Activated CD4-positive, CD25-positive, alpha-beta regulatory T cell treated with anti-CD3 and anti-CD28 coated beads, Interleukin-2, amount 50 U/mL, for 72 hours (primary cell): Measurements from ENCODE around the gene ZNF311.
"Not testable (repeated sequence)": the region's sequence is repeated elsewhere in the genome, so short reads cannot be mapped to it uniquely, and the experiment has no call there.

Experiments used
- DNase-seq: peaks from one replicate; pipeline ENCODE4 v3.0.0; 2021

ZNF311 gene

DNA sequence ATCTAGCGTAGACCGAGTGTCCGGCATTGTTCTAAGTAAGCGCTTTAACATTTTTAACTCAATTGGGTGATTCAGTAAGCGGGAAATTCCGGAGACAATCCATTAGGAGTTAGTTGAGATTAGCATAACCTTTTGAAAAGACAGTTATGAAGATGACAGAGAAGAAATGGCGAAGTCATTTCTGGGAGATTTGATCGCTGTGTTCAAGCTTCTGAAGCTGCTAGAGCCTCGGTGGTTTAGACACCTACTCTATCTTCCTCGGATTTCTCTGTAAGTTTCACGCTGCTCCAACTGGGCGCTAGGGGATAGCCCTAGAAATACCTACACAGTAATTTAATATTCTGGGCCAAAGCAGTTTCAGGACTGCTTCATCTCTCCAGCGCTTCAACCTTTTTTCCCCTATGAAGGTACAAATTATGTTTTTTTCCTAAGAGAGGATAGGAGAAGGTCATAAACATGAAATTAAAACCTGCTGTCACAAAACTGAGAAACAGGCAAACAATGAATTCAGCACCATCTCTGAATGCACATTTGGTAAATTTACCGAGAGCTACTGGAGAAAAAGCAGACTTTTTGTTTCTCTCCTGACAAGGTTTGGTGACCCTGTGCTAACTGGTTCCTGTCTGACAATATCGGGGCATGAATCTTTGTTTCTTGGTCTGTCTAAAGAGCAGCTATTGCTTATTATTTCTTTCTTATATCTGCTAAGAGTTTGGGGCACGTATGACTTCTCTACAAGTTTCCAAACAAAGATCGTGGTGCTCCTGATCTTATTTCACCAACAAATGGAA lies 22.4 kb downstream of the ZNF311 start:
- no peak for DNase-seq

DNA sequence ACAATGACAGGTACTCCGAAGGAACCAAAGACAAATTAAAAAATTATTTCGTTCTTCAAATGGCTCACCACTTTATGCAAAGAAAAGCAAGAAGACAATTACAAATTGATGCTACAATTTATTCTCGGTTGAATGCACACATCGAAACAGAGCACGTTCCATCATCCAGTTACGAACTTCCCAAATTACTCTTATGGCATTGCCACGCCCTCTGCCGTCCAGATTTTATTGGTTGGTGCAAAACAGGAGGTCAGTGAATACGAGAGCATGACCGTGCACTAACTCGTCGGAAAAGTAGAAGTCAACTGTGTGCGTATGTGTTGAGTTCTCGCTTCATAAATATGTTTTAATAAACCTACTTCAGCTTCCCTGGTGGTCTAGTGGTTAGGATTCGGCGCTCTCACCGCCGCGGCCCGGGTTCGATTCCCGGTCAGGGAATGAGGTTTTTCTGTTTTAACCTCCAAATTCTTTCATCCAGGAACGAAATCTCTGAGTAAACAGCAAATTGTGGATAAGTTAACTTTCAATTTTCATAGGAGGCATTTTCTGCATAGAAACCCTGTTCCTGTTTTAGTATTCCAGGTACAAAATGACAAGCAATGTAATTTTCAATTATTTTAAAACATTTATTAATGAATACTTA lies 23.2 kb downstream of the ZNF311 start:
- DNase-seq = peak; percentile 76

DNA sequence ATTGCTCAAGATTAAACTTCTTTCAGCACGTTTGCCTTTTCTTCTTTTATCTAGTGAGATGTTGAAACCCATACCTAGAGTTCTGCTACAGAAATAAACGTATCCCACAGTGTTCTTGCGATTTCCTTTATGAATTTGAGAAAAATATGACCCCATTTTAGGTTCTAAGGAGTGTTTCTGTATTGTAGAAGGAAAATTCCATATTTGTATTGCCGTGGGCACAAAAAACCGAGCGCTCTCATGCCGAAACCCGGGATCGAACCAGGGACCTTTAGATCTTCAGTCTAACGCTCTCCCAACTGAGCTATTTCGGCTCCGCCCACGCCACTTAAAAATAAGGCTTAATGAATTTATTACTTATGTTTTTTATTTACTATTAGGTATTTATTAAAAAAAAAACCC lies 23.7 kb downstream of the ZNF311 start:
- DNase-seq = peak; percentile 80

DNA sequence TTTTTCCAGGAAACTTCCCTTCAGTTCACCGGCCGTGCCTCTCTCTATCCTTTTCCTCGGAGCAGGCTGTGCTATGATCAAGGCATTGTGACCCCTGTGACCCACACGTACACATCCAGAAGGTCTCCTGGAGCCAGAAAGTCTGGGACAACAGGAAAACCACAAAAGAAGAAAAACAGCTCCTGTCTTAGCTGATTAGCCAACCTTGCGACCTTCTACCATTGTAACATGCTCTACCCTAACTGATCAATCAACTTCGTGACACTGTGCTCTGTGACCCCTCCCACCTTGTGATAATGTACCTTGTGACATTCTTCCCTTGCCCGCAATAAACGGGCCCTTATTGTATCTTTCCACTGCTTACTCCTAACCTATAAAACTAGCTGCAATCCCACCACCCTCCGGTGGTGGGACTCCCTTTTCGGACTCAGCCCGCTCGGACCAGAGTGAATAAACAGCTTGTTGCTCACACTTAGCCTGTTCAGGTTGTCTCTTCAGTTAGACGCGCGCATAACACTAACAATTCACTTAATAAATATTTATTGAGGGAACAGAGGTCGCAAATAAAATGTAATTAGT lies 24.2 kb downstream of the ZNF311 start:
- peak; percentile 41 for DNase-seq

DNA sequence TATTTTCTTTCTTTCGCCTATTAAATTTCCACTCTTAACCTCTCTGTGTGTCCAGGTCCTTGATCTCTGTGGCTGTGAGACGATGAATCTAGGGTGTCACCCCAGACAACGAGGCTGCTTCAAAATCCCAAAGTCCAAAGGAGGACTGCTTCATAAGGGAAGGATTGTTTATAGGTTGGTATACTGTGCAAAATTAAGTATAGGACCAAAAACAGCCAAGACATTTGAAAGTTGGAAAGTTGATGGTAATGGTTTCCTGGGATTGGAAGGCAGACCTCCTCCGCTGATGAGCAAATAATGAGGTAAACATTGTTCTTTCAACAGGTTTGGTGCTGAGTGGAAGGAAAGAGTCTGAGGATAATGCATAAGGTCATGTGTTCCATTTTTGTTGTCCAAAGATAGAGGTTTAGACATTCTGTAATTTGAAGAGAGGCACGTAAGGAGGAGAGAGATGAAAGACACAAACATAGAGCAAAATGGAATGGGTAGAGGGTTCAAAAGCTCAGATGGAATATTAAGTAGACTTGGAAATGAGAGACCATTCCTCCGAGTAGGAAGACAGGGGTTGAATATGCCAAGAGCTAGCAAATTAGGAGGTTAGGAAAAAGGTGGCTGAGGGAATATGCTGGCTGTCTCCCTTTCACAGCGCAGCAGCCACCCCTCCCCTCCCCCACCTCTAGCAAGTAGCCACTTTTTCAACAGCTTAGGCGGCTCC lies 24.8 kb downstream of the ZNF311 start:
- no peak for DNase-seq

DNA sequence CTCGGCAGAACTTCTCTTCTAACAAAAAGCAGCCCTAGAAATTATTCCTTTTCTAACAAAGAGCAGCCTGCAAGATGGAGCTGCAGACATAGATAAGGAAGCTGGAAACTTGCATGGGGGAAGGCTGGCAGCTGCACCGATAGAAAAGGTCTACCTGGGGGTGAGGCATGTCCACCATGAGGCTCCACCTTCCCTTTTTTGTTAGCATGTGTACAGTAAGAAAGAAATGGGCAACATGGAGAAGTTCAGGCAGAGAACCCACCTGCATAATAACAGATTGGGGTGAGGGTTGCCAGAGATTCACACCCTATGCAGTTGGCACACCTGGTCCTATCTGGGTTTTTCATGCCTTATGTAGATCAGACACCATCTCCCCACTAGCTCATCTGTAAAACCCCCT lies 25.4 kb downstream of the ZNF311 start:
- DNase-seq = no peak

DNA sequence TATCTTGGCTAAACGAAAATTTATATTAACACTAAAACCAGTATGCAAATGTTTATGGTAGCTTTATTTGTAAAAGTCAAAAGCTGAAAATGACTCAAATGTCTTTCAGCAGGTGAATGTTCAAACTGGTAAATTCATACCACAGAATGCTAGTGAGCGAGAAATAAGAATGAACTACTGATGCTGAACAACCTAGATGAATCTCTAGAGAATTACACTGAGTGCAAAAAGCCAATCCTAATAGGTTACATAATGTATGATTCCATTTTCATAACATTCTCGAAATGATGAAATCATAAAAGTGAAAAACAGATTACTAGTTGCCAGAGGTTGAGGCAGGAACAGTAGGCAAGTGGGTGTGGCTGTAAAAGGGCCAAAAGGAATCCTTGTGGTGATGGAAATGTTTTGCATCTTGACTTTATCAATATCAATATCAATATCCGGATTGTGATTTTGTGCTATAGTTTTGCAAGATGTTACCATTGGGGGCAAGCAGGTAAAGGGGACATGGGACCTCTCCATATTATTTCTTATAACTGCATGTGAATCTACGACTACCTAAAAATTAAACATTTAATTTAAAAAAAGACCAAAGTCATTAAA lies 26.1 kb downstream of the ZNF311 start:
- DNase-seq = no peak

DNA sequence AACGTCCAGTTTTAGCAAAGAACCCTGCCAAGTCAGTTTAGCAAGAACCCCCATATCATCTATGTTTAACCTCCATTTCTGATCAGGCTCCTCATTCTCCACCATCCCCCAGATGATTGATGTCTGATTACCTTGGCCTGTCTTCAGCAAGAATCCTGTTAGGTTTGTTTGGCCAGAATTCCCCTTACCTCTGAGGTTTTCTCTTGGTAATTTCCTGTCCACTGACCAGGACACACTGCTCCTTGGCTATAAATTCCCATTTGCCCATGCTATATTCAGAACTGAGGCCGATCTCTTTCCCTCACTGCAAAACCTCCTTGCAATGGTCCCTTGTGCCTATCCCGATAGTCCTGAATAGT lies 27.0 kb downstream of the ZNF311 start:
- no peak for DNase-seq

DNA sequence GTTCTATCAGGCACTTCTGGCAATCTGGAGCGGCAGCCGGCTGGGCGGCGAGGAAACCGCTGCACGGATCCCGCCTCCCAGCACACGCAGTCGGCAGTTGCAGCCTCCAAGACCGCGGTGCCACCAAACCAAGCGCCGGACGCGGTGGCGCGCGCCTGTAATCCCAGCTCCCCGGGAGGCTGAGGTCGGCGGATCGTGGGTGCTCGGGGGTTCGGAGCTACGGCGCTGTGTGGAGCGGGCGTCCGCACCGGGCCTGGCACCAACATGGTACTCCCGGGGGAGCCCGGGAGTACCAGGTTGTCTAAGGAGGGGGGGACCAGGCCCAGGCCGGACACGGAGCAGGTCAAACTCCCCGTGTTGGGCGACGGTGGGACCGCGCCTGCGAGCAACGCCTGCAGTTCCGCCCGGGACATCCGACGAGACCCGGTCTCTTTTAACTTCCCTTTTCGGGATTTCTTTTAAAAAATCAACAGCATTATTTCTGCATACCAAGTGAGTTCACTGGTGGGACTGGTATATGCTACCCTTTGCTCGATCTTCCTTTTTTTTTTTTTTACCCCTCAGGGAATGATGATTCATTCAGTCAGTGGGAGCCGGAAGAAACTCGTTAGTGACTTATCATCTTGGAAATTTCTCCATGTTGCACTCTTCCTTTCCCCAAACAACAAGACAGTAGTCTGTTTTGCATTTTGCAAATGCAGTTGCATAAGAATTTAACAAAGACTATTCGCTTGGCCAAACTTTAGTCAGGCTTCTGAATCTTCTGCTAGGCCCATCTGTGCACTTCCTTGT lies 27.6 kb downstream of the ZNF311 start:
- DNase-seq = no peak

DNA sequence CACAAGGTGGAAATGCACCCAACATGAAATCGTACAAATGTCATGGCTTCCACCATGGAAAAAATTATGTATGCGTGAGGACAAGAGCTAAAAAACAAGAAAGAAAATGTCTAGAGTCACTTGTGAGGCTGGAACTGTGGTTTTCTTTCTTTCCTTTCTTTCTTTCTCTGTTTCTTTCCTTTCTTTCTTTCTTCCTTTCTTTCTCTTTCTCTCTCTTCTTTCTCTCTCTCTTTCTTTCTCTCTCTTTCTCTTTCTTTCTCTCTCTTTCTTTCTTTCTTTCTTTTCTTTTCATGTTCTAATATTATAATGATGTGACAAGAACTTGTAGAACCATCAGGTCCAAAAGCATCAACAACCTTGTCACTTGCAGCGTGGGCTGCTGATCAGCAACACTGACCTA lies 28.4 kb downstream of the ZNF311 start:
- no peak for DNase-seq

DNA sequence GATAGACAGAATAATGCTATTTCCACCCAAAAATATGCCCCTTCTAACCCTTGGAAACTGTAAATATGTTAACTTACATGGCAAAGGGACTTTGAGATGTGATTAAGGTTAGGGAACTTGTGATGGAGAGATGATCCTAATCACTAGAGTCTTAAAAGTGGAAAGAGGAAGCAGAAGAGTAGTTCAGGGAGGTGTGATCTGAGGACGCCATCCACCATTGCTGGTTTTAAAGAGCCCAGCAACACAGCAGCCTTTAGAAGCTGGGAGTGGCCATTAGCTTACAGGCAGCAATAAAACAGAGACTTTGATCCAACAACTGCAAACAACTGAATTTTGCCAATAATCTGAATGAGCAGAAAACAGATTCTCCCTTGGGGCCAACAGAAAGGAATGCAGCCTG lies 30.6 kb downstream of the ZNF311 start:
- DNase-seq = no peak

DNA sequence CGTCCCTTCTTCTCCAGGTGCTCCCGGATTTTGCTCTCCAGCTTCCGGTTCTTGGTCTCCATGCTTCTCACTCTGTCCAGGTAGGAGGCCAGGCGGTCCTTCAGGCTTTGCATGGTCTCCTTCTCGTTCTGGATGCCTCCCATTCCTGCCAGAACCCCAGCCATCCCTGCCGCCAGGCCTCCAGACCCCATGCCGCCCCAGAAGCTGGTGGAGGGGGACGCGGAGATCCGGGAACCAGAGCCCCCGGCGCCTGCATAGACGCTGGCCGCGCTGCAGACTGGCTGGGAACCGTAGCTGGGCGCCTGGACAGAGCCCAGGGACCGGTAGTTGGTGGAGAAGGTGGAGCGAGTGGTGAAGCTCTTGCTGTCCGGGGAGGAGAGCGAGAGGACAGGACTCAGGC lies 35.1 kb downstream of the ZNF311 start:
- DNase-seq = not testable (repeated sequence)

DNA sequence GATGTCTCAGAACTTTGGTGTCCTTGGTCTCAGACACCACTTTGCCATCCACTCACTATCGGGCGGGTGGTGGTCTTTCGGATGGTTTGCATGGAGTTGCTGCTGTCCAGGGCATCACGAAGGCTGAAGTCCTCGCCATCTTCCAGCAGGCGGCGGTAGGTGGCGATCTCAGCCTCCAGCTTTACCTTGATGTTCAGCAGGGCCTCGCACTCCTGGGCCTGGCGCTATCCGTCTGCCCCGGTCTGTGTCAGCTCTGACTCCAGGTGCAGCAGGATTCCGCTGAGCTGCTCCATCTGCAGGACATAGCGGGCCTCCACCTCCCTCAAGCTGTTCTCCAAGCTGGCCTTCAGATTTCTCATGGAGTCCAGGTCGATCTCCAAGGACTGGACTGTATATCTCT lies 36.0 kb downstream of the ZNF311 start:
- DNase-seq = no peak

DNA sequence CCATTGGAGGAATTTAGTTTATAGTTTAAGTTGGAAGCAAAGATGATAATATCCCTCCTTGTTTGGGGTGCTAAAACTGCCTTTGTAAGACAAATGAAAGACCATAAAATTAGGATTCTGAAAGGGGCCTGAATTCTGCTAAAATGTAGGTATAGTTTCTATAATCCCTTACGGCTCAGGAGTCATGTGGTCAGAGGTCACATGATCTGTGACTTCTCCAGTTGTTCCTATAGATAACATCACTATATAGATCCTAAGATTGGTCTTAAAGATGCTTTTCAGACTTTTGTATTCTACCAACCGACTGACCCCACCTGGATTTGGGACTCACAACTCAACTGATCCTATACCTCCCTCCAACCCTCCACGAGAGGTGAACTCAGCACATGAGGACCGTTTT lies 36.6 kb downstream of the ZNF311 start:
- DNase-seq = no peak

DNA sequence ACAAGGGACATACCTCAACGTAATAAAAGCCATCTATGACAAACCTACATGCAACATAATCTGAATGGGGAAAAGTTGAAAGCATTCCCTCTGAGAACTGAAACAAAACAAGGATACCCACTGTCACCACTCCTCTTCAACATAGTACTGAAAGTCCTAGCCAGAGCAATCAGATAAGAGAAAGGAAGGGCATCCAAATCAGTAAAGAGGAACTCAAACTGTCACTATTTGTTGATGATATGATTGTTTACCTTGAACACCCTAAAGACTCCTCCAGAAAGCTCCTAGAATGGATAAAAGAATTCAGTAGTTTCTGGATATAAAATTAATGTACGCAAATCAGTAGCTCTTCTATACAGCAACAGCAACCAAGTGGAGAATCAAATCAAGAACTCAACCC lies 39.4 kb downstream of the ZNF311 start:
- no peak for DNase-seq

DNA sequence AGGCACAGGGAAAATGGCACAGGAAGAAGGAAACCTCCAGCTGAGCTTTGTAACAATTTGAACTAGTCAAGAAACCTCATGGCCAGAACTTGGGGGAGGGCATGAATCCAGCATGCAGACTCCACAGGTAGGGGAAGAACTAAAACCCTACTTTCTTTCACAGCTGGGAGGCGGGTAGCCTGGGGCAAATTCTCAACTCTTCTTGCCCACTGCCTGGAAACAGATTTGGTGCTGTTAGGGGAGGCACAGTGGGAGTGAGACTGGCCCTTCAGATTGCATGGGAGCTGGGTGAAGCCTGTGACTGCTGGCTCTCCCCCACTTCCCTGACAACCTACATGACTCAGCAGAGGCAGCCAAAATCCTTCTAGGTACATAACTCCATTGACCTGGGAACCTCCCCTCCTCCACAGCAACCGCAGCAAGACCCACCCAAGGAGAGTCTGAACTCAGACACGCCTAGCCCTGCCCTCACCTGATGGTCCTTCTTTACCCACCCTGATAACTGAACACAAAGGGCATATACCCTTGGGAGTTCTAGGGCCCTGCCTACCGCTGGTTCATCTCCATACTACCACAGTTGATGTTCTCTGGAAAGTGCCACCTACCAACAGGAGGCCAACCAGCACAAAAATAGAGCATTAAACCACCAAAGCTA lies 44.1 kb downstream of the ZNF311 start:
- no peak for DNase-seq

DNA sequence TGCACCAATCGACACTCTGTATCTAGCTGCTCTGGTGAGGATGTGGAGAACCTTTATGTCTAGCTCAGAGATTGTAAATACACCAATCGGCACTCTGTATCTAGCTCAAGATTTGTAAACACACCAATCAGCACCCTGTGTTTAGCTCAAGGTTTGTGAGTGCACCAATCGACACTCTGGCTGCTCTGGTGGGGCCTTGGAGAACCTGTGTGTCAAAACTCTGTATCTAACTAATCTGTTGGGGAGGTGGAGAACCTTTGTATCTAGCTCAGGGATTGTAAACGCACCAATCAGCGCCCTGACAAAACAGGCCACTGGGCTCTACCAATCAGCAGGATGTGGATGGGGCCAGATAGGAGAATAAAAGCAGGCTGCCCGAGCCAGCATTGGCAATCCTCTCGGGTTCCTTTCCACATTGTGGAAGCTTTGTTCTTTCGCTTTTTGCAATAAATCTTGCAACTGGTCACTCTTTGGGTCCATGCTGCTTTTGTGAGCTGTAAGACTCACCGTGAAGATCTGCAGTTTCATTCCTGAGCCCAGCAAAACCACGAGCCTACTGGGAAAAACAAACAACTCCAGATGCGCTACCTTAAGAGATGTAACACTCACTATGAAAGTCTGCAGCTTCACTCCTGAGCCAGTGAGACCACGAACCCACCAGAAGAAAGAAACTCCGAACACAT lies 46.4 kb downstream of the ZNF311 start:
- not testable (repeated sequence) for DNase-seq

DNA sequence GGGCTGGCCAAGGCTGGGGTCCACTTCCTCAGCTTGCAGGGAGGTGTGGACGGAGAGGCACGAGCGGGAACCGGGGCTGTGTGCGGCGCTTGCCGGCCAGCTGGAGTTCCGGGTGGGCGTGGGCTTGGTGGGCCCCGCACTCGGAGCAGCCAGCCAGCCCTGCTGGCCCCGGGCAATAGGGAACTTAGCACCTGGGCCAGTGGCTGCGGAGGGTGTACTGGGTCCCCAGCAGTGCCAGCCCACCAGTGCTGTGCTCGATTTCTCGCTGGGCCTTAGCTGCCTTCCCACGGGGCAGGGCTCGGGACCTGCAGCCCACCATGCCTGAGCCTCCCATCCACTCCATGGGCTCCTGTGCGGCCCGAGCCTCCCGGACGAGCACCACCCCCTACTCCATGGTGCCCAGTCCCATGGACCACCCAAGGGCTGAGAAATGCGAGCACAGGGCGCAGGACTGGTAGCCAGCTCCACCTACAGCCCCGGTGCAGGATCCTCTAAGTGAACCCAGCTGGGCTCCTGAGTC lies 47.3 kb downstream of the ZNF311 start:
- not testable (repeated sequence) for DNase-seq

DNA sequence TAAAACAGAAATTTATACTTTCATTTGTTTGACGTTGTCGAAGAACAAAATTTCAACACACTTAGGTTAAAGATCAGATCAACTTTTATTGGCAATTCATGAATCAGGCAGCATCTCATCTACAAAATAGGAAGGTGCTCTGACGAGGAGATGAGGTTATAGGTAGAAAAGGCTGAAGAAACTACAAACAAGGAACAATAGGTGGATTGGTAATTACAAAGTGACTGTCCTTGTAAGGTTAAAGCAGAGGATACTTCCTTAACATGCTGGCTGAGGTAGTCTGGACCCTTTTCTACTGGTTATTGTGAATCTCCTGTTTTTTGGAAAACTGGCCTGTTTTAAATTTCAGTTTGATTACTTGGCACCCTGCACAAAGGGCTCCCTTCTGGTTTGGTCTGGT lies 48.8 kb downstream of the ZNF311 start:
- DNase-seq = no peak

DNA sequence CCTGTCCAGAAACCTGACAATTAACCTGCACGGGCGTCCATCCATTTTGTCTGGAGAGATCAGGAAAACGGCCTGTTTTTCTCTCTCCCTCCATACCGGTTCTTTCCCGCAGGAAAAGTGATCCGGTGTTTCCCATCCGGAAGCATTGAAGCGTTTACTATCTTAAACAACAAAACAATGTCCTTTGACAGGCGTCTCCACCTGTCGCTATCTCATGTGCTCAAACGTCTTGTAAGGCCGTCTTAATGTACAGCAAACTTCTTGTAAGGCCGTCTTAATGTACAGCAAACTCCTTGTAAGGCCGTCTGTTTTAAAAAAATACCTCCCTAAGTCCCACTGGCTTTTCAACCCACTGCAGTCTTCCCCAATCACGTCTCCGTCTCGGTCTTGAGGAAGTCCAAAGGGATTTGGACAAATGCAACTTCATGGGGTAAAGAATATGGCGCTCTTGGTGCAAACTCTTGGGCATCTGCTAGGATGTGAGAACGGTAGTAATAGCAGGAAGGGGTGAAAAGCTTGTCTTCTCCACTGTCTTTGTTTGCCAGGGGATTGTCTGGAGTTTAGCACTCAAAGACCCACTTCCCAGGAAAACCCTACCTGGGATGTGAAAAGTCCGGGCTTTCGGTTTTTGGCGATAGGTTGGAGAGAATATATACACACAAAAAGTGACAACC lies 51.4 kb downstream of the ZNF311 start:
- DNase-seq = no peak
